Measurements from ENCODE around the gene FLRT2.

Gene FLRT2

GRCh38 chr14:85597701-85598100 is 67.8 kb downstream of the FLRT2 start:
- no peak for DNase-seq (ENCODE audit: low spot score)

GRCh38 chr14:85599939-85600338 is 70.0 kb downstream of the FLRT2 start:
- no peak for DNase-seq (ENCODE audit: low spot score)

DNA sequence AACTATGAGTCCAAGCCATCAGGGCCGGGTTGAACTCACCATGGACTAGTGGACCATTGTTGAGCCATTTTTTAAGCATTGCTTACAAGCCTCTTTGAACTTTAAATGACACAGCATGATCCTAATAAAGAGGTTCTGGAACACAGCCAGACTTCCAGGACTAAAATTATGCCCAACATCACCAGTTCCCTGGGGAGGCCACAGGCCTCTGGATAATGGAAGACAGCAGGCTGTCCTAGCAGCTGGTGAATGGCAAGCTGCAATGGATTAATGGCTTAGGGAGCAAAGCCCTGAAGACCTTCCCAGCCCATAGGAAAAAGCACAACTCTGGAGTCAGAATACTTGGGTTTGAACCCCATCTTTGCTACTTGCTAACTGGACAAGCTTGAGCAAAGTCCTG is 71.3 kb downstream of the FLRT2 start:
- DNase-seq (ENCODE audit: low spot score), result no peak

DNA sequence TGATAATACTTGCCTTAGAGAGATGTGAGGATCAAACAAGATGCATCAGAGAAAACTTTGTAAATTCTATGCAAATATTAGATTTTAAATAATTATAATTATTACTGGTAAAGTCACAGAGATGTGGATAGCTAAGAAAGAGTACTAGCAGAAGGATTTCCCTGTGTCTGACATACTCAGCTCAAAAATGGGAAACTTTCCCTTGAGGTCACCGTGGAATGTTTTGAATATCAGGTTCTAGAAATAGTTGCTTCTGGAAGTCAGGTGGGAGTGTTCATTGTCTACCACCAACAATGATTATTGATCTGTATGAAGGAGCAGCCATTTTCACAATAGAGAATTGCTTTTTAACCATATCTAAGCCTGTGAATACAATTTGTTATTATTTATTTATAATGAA is 71.7 kb downstream of the FLRT2 start:
- no peak for DNase-seq (ENCODE audit: low spot score)

DNA sequence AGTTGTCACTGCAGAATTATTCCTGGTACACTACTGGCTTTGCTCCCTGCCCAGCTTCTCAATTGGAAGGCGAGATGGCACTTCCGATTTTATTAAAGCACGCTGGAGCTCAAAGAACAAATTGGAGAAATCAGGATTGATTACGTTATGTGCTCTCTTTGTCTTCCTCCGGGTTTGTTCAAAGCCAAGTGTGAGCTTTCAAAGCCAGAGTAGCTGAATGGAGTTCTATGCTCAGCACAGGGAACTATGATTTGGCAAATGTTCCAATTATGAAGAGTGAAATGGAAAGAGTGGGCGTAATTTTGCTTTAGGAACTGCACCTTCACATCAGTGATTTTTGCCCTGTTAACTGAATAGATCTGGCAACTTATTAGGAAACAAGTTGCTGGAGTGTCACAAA is 72.4 kb downstream of the FLRT2 start:
- no peak for DNase-seq (ENCODE audit: low spot score)

GRCh38 chr14:85604021-85604420 is 74.1 kb downstream of the FLRT2 start:
- DNase-seq (ENCODE audit: low spot score), result no peak

- DNase-seq (ENCODE audit: low spot score), result no peak
Measured at GRCh38 chr14:85604714-85605113, 74.8 kb downstream of the FLRT2 start.

GRCh38 chr14:85607651-85608081 is 77.7 kb downstream of the FLRT2 start:
- DNase-seq (ENCODE audit: low spot score), result no peak

- DNase-seq (ENCODE audit: low spot score), result no peak
Measured at GRCh38 chr14:85613496-85613895, 83.6 kb downstream of the FLRT2 start.

DNA sequence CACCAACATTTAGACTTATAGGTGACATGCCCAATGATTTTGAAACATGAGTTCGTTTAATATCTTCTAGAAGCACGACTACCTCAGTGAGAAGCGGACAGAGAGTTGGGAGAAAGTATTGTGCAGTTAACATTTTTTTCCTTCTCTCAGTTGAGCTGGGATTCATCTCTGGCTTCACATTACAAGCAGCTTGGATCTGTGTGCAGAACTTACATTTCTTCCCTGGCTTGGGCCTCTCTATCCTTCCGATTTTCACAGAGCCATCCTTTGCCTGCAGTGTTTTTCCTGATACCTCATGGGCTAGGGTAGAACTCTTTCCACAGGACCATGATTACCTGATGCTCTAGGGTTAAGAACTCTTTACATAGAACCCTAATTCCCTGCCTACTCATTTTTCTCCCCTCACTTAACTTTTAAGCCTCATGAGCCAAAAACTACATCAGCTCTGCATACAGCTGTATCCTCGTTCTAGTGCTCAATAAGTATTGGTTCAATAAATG is 86.5 kb downstream of the FLRT2 start:
- no peak for DNase-seq (ENCODE audit: low spot score)

DNA sequence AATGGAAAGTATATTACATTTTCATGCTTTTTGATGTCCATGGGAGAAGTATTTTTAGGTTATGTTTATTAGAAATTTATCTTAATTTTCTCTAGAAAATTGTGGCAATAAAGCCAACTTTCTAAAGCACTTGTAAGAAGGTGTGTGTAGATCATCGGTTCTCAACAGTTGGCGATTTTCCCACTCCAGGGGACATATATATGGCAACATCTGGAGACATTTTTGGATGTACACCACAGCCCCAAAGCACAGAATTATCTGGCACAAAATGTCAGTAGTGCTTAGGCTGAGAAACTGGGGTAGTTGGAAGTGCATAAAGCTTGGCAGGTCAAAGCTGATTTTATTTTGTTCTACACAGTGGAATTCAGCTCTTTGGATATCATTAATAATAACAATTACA is 86.9 kb downstream of the FLRT2 start:
- DNase-seq (ENCODE audit: low spot score), result no peak

DNA sequence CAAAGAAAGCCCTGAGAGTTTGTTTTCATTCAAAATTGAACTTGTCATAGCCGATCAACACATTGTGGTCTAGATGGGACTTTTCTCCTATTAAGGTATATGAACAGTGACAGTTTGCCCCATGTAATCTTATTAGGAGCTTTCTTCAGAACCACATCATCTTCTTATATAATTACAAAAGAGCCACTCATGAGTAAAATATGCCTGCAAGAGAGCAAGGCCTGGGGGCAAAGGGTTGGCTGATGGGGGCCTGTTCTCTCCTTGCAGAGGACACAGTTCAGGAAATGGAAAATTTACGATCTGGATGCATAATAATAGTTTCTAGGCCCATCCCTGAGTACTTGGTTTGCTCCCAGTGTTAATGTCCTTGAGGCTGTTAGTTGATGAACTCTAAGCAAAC is 87.8 kb downstream of the FLRT2 start:
- DNase-seq (ENCODE audit: low spot score), result no peak

GRCh38 chr14:85618390-85618789 is 88.4 kb downstream of the FLRT2 start:
- DNase-seq (ENCODE audit: low spot score), result no peak

DNA sequence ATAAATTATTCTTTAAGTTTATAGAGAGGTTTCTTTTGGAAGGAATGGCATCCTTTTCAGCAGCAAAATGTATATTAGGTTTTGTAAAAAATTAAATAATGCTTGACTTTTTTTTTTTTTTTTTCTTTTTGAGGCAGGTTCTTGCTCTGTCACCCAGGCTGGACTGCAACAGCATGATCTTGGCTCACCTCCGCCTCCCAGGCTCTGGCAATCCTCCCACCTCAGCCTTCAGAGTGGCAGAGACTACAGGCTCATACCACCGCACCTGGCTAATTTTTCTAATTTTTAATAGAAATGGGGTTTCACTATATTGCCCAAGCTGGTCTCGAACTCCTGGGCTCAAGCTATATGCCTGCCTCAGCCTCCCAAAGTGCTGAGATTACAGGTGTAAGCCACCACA is 89.0 kb downstream of the FLRT2 start:
- DNase-seq (ENCODE audit: low spot score), result no peak

GRCh38 chr14:85619851-85620250 is 89.9 kb downstream of the FLRT2 start:
- DNase-seq (ENCODE audit: low spot score), result no peak

- no peak for DNase-seq (ENCODE audit: low spot score)
Measured at GRCh38 chr14:85620947-85621346, 91.0 kb downstream of the FLRT2 start.

DNA sequence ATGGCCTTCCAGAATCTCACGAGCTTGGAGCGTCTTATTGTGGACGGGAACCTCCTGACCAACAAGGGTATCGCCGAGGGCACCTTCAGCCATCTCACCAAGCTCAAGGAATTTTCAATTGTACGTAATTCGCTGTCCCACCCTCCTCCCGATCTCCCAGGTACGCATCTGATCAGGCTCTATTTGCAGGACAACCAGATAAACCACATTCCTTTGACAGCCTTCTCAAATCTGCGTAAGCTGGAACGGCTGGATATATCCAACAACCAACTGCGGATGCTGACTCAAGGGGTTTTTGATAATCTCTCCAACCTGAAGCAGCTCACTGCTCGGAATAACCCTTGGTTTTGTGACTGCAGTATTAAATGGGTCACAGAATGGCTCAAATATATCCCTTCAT is 92.2 kb downstream of the FLRT2 start:
- no peak for DNase-seq (ENCODE audit: low spot score)

- DNase-seq (ENCODE audit: low spot score), result no peak
Measured at GRCh38 chr14:85622986-85623685, 93.2 kb downstream of the FLRT2 start.

DNA sequence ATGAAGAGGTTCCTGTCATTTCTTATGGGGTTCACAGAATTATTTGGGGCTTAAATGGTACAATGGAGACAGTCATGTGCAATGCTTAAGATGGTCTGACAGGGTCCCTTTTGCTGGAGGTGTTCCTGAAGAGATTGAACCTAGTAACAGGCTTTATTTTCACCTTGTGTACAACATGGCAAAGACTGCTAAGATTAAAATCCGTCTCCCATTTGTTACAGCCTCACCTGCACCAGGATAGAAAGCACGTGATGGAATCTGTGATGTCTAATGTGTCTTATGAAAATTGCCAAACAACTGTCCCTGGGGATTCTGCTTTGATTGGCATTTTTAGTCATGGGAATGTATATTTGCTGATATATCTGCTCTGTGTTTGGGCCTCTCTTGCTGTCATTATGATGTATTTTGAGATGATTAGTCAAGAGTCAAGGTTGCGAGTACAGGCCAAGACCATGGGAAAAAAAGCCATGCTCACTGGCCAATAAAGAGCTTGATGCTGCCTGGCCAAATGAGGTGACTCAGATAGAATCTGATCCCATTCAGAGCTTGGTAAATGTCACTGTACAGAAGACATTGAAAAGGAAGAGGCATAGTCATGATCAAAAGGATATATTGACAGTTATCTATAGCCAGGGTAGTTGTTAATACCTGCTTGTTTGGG is 96.1 kb downstream of the FLRT2 start:
- no peak for DNase-seq (ENCODE audit: low spot score)

DNA sequence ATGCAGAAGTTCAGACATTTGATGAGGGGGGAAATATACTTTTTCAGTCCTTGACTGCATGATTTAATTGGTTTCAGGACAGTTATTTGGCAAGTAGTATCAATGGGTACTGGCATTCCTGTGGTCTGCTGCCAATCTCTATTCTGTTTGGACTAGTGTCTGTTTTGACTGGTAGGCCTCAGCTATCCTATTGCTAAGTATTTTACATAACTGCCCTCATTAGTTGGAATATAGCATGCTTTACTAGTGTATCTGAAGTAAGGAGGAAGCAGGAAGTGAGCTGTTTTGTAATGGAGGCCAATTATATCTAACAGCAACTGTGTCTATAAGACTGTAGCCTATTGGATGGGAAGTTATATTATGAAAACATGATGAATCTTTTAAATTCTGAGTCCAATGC is 104.3 kb downstream of the FLRT2 start:
- DNase-seq (ENCODE audit: low spot score), result no peak

DNA sequence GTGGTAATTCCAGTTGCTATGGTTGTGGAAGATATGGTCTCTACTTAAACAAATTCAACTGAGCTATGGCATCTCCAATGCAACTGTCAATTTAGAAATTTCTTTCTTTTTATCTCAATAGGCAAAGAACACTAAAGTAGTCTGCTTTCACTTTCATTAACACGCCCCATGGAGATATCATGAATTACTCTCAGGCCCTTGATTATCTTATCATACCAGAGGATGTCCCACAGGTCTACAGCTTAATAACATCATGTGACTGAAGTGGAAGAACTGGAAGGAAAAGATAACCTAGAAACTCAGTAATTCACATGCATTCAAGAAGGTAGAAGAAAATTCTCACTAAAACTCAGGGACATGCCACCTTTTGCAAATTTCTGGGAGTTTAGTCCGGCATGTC is 114.3 kb downstream of the FLRT2 start:
- DNase-seq (ENCODE audit: low spot score), result no peak

DNA sequence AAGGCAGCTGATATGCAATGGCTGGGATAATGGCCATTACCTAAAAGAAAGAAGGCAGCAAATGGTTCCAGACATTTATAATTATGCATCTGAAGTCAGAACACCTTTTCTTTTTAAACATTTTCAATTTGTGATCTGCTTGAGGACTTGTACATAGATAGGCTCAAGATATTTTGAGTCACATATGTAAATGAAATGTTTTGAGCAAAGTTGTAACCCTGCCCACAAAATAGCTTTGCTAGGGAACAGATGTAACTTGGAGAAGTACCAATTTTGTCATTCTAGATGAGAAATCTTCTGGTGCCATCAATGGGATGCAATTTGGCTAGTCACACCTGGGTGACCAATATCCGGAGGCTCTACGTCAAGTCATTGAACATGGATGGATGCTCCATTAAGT is 123.1 kb downstream of the FLRT2 start:
- DNase-seq (ENCODE audit: low spot score), result no peak

DNA sequence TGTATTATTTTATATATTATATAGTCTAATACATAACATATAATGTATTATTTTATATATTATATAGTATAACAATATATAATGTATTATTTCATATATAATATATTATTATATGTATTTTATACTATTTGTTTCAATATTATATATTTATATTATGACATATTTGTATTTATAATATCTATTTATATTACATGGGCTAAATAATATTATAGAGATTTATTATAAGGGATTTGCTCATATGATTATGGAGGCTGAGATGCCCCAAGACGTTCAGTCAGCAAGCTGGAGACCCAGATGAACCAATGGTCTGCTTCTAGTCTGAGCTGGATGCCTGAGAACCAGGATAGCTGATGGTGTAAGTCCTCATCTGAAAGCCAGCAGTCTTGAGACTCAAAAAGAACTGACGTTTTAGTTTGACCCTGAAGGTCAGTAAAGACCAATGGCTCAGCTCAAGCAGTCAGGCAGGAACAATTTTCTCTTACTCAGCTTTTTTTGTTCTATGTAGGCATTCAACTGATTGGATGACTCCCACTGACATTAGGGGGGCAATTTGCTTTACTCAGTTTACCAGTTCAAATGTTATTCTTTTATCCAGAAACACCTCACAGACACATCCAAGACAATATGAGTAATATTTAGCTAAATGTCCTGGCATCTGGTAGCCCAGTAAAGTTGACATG is 130.4 kb downstream of the FLRT2 start:
- DNase-seq (ENCODE audit: low spot score), result no peak

All from ecto neural progenitor cell (in vitro differentiated cells).